ENCODE measurements around the gene VENTX. TPM values are rescaled to one million over a fixed set of nuclear protein-coding genes. Genes with fewer than 3 reads are reported as not detected.

Gene VENTX
- polyA plus RNA-seq, 3 donors, result 1.4 to 56.0 (median 1.6) TPM

GRCh38 chr10:133269367-133269766 is 31.7 kb downstream of the VENTX start:
- no peak for TF ChIP-seq CTCF (IDR thresholded peaks at IDR 0.05)
- no peaks in the 10 kb centered on the region for H3K9me3 ChIP-seq (replicated peaks in 1 of 2; ENCODE audit: control insufficient read depth in 1 of 2, insufficient read depth in 1 of 2, low read length in 2 of 2)
- no peaks in the 10 kb centered on the region for H3K27me3 ChIP-seq (ENCODE audit: control insufficient read depth in 2 of 2, insufficient read depth in 2 of 2, low read length in 2 of 2)
- DNase-seq, result no peak
- H3K4me2 ChIP-seq (replicated peaks; ENCODE audit: extremely low read depth, low read length, poor library complexity, severe bottlenecking), result no peak overlapping the region
- no peak overlapping the region for H3K4me3 ChIP-seq (replicated peaks in 1 of 3; ENCODE audit: low read depth in 2 of 3, low read length in 3 of 3)
- H3K4me1 ChIP-seq (ENCODE audit: control insufficient read depth in 1 of 2, insufficient read depth in 2 of 2, low read length in 2 of 2), result peaks cover 19 to 29% of the 10 kb centered on the region in 2 donors
- H3K36me3 Mint-ChIP-seq, result peaks cover 42 to 74% of the 10 kb centered on the region in 2 donors
- H3K9me3 Mint-ChIP-seq, result no peaks in the 10 kb centered on the region
- H3K4me3 Mint-ChIP-seq, result no peak overlapping the region
- H3K4me1 Mint-ChIP-seq, result peaks cover 16% of the 10 kb centered on the region
- H4K20me1 ChIP-seq (ENCODE audit: insufficient read depth, low read length), result peaks cover 74% of the 10 kb centered on the region
- intact Hi-C loops (cut with micrococcal nuclease), result no loop called here
- WGBS (ENCODE audit: insufficient coverage), result 90% methylated on average over 26 of the region's 26 CpGs
- no peak overlapping the region for H3K9ac ChIP-seq (ENCODE audit: insufficient read depth, low read length, poor library complexity, severe bottlenecking)
- no peak overlapping the region for H3K27ac Mint-ChIP-seq
- peaks cover 0 to 5% (median 1%) of the 10 kb centered on the region in 3 donors for H3K27me3 Mint-ChIP-seq (ENCODE audit: low read depth in 3 of 3)
- H3K27ac ChIP-seq (ENCODE audit: low read depth in 1 of 2, low read length in 2 of 2), result no peak overlapping the region
- H2AFZ ChIP-seq (ENCODE audit: insufficient read depth, low read depth, low read length, poor library complexity, severe bottlenecking), result no peak overlapping the region
- H3K36me3 ChIP-seq (replicated peaks in 1 of 2; ENCODE audit: control insufficient read depth in 1 of 2, insufficient read depth in 2 of 2, low read length in 2 of 2), result peaks cover 74 to 84% of the 10 kb centered on the region in 2 donors
- H3K79me2 ChIP-seq (ENCODE audit: insufficient read depth, low read length), result peaks cover 8% of the 10 kb centered on the region

- WGBS (ENCODE audit: insufficient coverage), result 89% methylated on average over 19 of the region's 20 CpGs
- Mint-ChIP-seq H3K4me3 (peak overlapping the region in 1 of 2 donors; percentile 7), H3K9me3 (no peaks in the 10 kb centered on the region)
Measured at GRCh38 chr10:133270204-133270603, 32.5 kb downstream of the VENTX start.

More at GRCh38 chr10:133270204-133270603, 32.5 kb downstream of the VENTX start:
- peaks cover 82% of the 10 kb centered on the region for H4K20me1 ChIP-seq (ENCODE audit: insufficient read depth, low read length)
- TF ChIP-seq CTCF (IDR thresholded peaks at IDR 0.05), result no peak
- H3K27me3 Mint-ChIP-seq (ENCODE audit: low read depth in 3 of 3), result peaks cover 0 to 9% (median 1%) of the 10 kb centered on the region in 3 donors
- no peak overlapping the region for H3K27ac Mint-ChIP-seq
- no peak overlapping the region for H2AFZ ChIP-seq (ENCODE audit: insufficient read depth, low read depth, low read length, poor library complexity, severe bottlenecking)
- no peak overlapping the region for H3K9ac ChIP-seq (ENCODE audit: insufficient read depth, low read length, poor library complexity, severe bottlenecking)
- no peak overlapping the region for H3K27ac ChIP-seq (ENCODE audit: low read depth in 1 of 2, low read length in 2 of 2)
- peaks cover 16% of the 10 kb centered on the region for H3K79me2 ChIP-seq (ENCODE audit: insufficient read depth, low read length)
- peaks cover 16% of the 10 kb centered on the region for H3K4me1 Mint-ChIP-seq
- no peak overlapping the region for H3K4me3 ChIP-seq (replicated peaks in 1 of 3; ENCODE audit: low read depth in 2 of 3, low read length in 3 of 3)
- intact Hi-C loops (cut with micrococcal nuclease), result no loop called here
- H3K27me3 ChIP-seq (ENCODE audit: control insufficient read depth in 2 of 2, insufficient read depth in 2 of 2, low read length in 2 of 2), result no peaks in the 10 kb centered on the region
- H3K4me1 ChIP-seq (ENCODE audit: control insufficient read depth in 1 of 2, insufficient read depth in 2 of 2, low read length in 2 of 2), result peaks cover 19 to 29% of the 10 kb centered on the region in 2 donors
- H3K4me2 ChIP-seq (replicated peaks; ENCODE audit: extremely low read depth, low read length, poor library complexity, severe bottlenecking), result no peak overlapping the region
- H3K36me3 Mint-ChIP-seq, result peaks cover 42 to 74% of the 10 kb centered on the region in 2 donors
- no peaks in the 10 kb centered on the region for H3K9me3 ChIP-seq (replicated peaks in 1 of 2; ENCODE audit: control insufficient read depth in 1 of 2, insufficient read depth in 1 of 2, low read length in 2 of 2)
- no peak for DNase-seq
- peaks cover 74 to 84% of the 10 kb centered on the region in 2 donors for H3K36me3 ChIP-seq (replicated peaks in 1 of 2; ENCODE audit: control insufficient read depth in 1 of 2, insufficient read depth in 2 of 2, low read length in 2 of 2)
